Skeletal muscle tissue (tissue), 4 donors: ENCODE results near the gene SLC1A6. TPM values are rescaled to one million over a fixed set of nuclear protein-coding genes. Genes with fewer than 3 reads are reported as not detected.

ENCODE experiments used
- H3K27ac ChIP-seq: one replicate; pipeline ENCODE4 v1.7.0; 2013; ENCODE audit warnings: mild to moderate bottlenecking, low read depth, low read length, inconsistent platforms
- H3K27me3 ChIP-seq, 3 donors: one replicate each; pipeline ENCODE4 v1.7.0; 2013; ENCODE audit warnings: low read length in 3 of 3; ENCODE audit not compliant: control insufficient read depth in 3 of 3, insufficient read depth in 3 of 3
- H3K36me3 ChIP-seq, 3 donors: one replicate each; pipeline ENCODE4 v1.7.0; 2013; ENCODE audit warnings: low read length in 3 of 3; ENCODE audit not compliant: control insufficient read depth in 3 of 3, insufficient read depth in 3 of 3
- H3K4me1 ChIP-seq, 3 donors: one replicate each; pipeline ENCODE4 v1.7.0; 2013; ENCODE audit warnings: low read length in 3 of 3, mild to moderate bottlenecking in 3 of 3; ENCODE audit not compliant: control insufficient read depth in 3 of 3, insufficient read depth in 3 of 3
- H3K4me3 ChIP-seq, 3 donors: one replicate each; pipeline ENCODE4 v1.7.0; 2013; ENCODE audit warnings: low read length in 3 of 3
- H3K9ac ChIP-seq, 3 donors: one replicate each; pipeline ENCODE4 v1.7.0; 2013; ENCODE audit warnings: low read length in 3 of 3, mild to moderate bottlenecking in 3 of 3, moderate library complexity in 2 of 3, low read depth in 1 of 3
- H3K9me3 ChIP-seq, 3 donors: one replicate each; pipeline ENCODE4 v1.7.0; 2013; ENCODE audit warnings: low read length in 3 of 3; ENCODE audit not compliant: control insufficient read depth in 3 of 3
- total RNA-seq: library from RNA; depleted of rRNA; stranded (reverse); fragments of >200 nt; gene quantifications from one replicate; pipeline ENCODE4 v1.2.3, GENCODE V29; 2014
- donor health status: Osteomylitis.

Gene SLC1A6
- total RNA-seq, 1 donor from 2014 or later: under 0.01 TPM

DNA sequence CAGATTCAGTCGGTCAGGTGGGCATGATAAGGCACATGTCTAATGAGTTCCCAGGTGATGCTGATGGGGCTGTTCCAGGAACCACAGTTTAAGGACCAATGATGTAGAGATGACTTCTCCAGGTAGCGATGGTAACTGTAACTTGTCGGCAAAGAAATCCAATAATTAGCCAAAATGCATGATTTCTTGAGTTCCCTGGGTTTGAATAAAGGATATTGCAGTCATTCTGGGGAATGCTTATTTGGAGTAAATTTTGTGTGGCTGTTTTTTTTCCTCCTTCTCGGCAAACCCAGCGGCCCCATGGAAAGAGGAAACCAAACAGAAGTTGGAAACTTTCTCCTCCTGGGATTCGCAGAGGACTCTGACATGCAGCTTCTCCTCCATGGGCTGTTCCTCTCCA lies 38.5 kb downstream of the SLC1A6 start, which contains the start of gene OR7C2:
TSS of gene OR7C2 (plus strand) at position 301 of the 400 bp plus-strand sequence. CDS start at position 301, 0 bp downstream.
- H3K36me3 ChIP-seq: no peaks in the 10 kb centered on the region
- peaks cover 0 to 3% (median 0%) of the 10 kb centered on the region in 3 donors for H3K9me3 ChIP-seq

GRCh38 chr19:14940266-14940665 lies 39.4 kb downstream of the SLC1A6 start:
- no peak overlapping the region for H3K9ac ChIP-seq
- no peak overlapping the region for H3K4me3 ChIP-seq
- no peaks in the 10 kb centered on the region for H3K4me1 ChIP-seq
- peaks cover 0 to 3% (median 0%) of the 10 kb centered on the region in 3 donors for H3K9me3 ChIP-seq
- H3K27ac ChIP-seq: no peak overlapping the region
- H3K36me3 ChIP-seq: no peaks in the 10 kb centered on the region
- H3K27me3 ChIP-seq: no peaks in the 10 kb centered on the region

More for the DNA sequence above, 38.5 kb downstream of the SLC1A6 start, which contains the start of gene OR7C2:
- Histone ChIP-seq H3K27me3 (no peaks in the 10 kb centered on the region), H3K9ac (no peak within 1 kb of the TSS), H3K4me1 (no peaks in the 10 kb centered on the region), H3K4me3 (no peak within 1 kb of the TSS), H3K27ac (no peak within 1 kb of the TSS)

GRCh38 chr19:14933506-14933905 lies 46.2 kb downstream of the SLC1A6 start:
- H3K4me3 ChIP-seq: no peak overlapping the region
- no peaks in the 10 kb centered on the region for H3K4me1 ChIP-seq
- H3K27me3 ChIP-seq: no peaks in the 10 kb centered on the region
- H3K9ac ChIP-seq: no peak overlapping the region
- H3K9me3 ChIP-seq: peaks cover 0 to 3% (median 0%) of the 10 kb centered on the region in 3 donors
- no peak overlapping the region for H3K27ac ChIP-seq
- H3K36me3 ChIP-seq: no peaks in the 10 kb centered on the region

- Histone ChIP-seq H3K4me3 (no peak overlapping the region), H3K9ac (no peak overlapping the region), H3K4me1 (no peaks in the 10 kb centered on the region), H3K27me3 (no peaks in the 10 kb centered on the region), H3K36me3 (no peaks in the 10 kb centered on the region), H3K9me3 (peaks cover 0 to 2% (median 0%) of the 10 kb centered on the region in 3 donors), H3K27ac (no peak overlapping the region)
These were observed 62.8 kb downstream of the SLC1A6 start for GRCh38 chr19:14916848-14917247.

DNA sequence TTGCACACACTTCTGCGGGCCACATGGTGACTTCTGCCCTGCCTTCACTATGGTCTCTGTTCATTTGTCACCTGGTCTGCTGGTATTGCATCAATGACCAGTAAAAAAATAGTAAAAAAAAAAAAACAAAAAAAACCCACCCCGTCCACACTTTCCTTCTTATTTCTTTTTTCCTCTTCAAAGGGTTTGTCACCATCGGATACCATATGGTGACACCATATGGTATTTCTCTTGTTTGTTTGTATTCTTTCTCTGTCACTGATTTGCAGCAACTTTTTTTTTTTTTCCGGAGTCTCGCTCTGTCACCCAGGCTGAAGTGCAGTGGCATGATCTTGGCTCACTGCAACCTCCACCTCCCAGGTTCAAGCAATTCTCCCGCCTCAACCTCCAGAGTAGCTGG lies 64.5 kb downstream of the SLC1A6 start:
- Histone ChIP-seq H3K27me3 (no peaks in the 10 kb centered on the region), H3K36me3 (no peaks in the 10 kb centered on the region), H3K9me3 (peaks cover 0 to 2% (median 0%) of the 10 kb centered on the region in 3 donors), H3K4me3 (no peak overlapping the region), H3K9ac (no peak overlapping the region), H3K4me1 (no peaks in the 10 kb centered on the region), H3K27ac (no peak overlapping the region)

- no peak overlapping the region for H3K9ac ChIP-seq
- H3K4me1 ChIP-seq: no peaks in the 10 kb centered on the region
- H3K4me3 ChIP-seq: no peak overlapping the region
- no peak overlapping the region for H3K27ac ChIP-seq
- H3K36me3 ChIP-seq: no peaks in the 10 kb centered on the region
- no peaks in the 10 kb centered on the region for H3K9me3 ChIP-seq
- H3K27me3 ChIP-seq: peaks cover 0 to 7% (median 4%) of the 10 kb centered on the region in 3 donors
These were observed 73.0 kb downstream of the SLC1A6 start for GRCh38 chr19:14906711-14907110.

- H3K36me3 ChIP-seq: no peaks in the 10 kb centered on the region
- H3K27ac ChIP-seq: no peak overlapping the region
- no peaks in the 10 kb centered on the region for H3K9me3 ChIP-seq
- H3K9ac ChIP-seq: no peak overlapping the region
- peaks cover 0 to 10% (median 4%) of the 10 kb centered on the region in 3 donors for H3K27me3 ChIP-seq
- no peaks in the 10 kb centered on the region for H3K4me1 ChIP-seq
- H3K4me3 ChIP-seq: no peak overlapping the region
These were observed 77.9 kb downstream of the SLC1A6 start for GRCh38 chr19:14901675-14902260.

Other genes with a start within 250 kb of the SLC1A6 start
- under 0.01 TPM for gene ADGRE2, start 201.3 kb downstream of the SLC1A6 start, total RNA-seq
- not detected for gene OR7A5, start 144.7 kb downstream of the SLC1A6 start, total RNA-seq
- gene OR7C1, start 144.7 kb downstream of the SLC1A6 start, total RNA-seq: not detected
- gene OR7A10, start 130.9 kb downstream of the SLC1A6 start, total RNA-seq: not detected
- gene OR7A17, start 93.7 kb downstream of the SLC1A6 start, total RNA-seq: not detected
- gene OR7C2, start 38.4 kb downstream of the SLC1A6 start, total RNA-seq: not detected
- gene CASP14, start 69.6 kb upstream of the SLC1A6 start, total RNA-seq: not detected
- not detected for gene OR1I1, start 102.3 kb upstream of the SLC1A6 start, total RNA-seq
- 7.3 TPM for gene SYDE1, start 127.5 kb upstream of the SLC1A6 start, total RNA-seq
- 77.8 TPM for gene NOTCH3, start 221.1 kb upstream of the SLC1A6 start, total RNA-seq